ENCODE data around the gene KLKB1. TPM values are rescaled to one million over a fixed set of nuclear protein-coding genes. Genes with fewer than 3 reads are reported as not detected.

KLKB1 gene
- total RNA-seq, 1 experiment from 2014 or later, result 10.1 TPM

DNA sequence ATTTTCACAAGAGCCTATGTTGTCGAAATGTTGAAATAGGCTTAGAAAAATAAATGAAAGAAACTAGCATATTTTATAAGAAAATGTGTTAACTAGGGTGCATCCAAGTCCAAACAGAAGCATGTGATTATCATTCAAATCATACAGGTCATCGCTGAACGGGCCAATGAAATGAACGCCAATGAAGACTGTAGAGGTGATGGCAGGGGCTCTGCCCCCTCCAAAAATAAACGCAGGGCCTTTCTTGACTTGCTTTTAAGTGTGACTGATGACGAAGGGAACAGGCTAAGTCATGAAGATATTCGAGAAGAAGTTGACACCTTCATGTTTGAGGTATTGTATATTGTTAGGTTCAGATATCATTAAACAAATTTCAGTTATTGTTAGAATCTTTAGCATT lies 26.3 kb upstream of the KLKB1 start (continued):
- TF ChIP-seq, protein P1, sequence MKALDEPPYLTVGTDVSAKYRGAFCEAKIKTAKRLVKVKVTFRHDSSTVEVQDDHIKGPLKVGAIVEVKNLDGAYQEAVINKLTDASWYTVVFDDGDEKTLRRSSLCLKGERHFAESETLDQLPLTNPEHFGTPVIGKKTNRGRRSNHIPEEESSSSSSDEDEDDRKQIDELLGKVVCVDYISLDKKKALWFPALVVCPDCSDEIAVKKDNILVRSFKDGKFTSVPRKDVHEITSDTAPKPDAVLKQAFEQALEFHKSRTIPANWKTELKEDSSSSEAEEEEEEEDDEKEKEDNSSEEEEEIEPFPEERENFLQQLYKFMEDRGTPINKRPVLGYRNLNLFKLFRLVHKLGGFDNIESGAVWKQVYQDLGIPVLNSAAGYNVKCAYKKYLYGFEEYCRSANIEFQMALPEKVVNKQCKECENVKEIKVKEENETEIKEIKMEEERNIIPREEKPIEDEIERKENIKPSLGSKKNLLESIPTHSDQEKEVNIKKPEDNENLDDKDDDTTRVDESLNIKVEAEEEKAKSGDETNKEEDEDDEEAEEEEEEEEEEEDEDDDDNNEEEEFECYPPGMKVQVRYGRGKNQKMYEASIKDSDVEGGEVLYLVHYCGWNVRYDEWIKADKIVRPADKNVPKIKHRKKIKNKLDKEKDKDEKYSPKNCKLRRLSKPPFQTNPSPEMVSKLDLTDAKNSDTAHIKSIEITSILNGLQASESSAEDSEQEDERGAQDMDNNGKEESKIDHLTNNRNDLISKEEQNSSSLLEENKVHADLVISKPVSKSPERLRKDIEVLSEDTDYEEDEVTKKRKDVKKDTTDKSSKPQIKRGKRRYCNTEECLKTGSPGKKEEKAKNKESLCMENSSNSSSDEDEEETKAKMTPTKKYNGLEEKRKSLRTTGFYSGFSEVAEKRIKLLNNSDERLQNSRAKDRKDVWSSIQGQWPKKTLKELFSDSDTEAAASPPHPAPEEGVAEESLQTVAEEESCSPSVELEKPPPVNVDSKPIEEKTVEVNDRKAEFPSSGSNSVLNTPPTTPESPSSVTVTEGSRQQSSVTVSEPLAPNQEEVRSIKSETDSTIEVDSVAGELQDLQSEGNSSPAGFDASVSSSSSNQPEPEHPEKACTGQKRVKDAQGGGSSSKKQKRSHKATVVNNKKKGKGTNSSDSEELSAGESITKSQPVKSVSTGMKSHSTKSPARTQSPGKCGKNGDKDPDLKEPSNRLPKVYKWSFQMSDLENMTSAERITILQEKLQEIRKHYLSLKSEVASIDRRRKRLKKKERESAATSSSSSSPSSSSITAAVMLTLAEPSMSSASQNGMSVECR (CRISPR knock-in tag; IDR thresholded peaks at IDR 0.05; ENCODE audit: borderline replicate concordance), result no peak
- TF ChIP-seq GABPB1 (CRISPR knock-in tag; IDR thresholded peaks at IDR 0.05), result no peak
- TF ChIP-seq, protein P2, sequence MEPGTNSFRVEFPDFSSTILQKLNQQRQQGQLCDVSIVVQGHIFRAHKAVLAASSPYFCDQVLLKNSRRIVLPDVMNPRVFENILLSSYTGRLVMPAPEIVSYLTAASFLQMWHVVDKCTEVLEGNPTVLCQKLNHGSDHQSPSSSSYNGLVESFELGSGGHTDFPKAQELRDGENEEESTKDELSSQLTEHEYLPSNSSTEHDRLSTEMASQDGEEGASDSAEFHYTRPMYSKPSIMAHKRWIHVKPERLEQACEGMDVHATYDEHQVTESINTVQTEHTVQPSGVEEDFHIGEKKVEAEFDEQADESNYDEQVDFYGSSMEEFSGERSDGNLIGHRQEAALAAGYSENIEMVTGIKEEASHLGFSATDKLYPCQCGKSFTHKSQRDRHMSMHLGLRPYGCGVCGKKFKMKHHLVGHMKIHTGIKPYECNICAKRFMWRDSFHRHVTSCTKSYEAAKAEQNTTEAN (CRISPR knock-in tag; IDR thresholded peaks at IDR 0.05), result no peak
- TF ChIP-seq NFE2L1 (CRISPR knock-in tag; IDR thresholded peaks at IDR 0.05), result no peak
- TF ChIP-seq, protein P3, sequence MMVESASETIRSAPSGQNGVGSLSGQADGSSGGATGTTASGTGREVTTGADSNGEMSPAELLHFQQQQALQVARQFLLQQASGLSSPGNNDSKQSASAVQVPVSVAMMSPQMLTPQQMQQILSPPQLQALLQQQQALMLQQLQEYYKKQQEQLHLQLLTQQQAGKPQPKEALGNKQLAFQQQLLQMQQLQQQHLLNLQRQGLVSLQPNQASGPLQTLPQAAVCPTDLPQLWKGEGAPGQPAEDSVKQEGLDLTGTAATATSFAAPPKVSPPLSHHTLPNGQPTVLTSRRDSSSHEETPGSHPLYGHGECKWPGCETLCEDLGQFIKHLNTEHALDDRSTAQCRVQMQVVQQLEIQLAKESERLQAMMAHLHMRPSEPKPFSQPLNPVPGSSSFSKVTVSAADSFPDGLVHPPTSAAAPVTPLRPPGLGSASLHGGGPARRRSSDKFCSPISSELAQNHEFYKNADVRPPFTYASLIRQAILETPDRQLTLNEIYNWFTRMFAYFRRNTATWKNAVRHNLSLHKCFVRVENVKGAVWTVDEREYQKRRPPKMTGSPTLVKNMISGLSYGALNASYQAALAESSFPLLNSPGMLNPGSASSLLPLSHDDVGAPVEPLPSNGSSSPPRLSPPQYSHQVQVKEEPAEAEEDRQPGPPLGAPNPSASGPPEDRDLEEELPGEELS (CRISPR knock-in tag; IDR thresholded peaks at IDR 0.05), result no peak

DNA sequence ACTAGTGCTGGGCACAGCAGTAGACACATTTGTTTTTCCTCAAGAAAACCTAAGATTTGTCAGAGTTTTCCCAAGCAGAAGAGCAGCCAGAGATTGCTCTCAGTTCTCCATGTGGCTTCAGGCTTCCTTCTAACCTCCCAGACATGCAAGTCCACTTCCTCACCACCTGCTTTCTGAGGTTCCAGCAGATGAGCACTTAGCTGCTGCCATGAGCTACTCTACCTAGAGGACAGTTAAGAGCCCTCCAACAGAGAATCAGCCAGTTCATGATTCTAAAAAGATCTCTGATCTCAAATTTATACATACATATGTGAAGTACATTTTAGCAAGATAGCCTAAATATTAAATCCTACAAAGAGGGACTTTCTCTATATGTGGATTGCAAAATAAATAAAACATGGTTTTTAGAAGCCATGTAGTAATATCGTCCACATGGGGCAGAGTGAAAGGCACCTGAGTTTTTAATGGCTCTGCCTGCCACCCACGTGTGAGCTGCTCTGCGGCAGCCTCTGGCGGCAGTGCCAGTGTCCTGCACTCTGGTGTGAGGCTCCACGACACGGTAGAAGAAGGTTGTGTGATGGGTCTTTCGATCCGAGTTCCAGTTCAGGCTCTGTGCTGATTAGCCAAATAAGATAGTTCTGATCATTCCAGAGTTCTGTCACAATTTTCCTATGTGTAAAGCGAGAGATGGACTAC lies 25.6 kb upstream of the KLKB1 start:
- peak; percentile 53 for DNase-seq (ENCODE audit: low spot score)
- Mint-ChIP-seq H3K9me3 (peaks cover 11% of the 10 kb centered on the region), H3K4me1 (peaks cover 28% of the 10 kb centered on the region), H3K27me3 (ENCODE audit: low read depth) (no peaks in the 10 kb centered on the region), H3K36me3 (peaks cover 3% of the 10 kb centered on the region), H3K4me3 (no peak overlapping the region), H3K27ac (no peak overlapping the region)
- ATAC-seq, result peak; percentile 93
- ChIA-PET POLR2A (no interaction called here), CTCF (interaction anchor here (0.6 to 1.5 kb wide), 10 partner anchors 8 to 797 kb away, joined by 3 to 9 read pairs (median 4); partner anchors contain the start of genes CYP4V2, F11 and TLR3)
- TF ChIP-seq SMAD4 (CRISPR knock-in tag; IDR thresholded peaks at IDR 0.05) (no peak), NR1H2 (CRISPR knock-in tag; IDR thresholded peaks at IDR 0.05) (no peak), ZNF121 (CRISPR knock-in tag; IDR thresholded peaks at IDR 0.05) (no peak), TCF7 (CRISPR knock-in tag; IDR thresholded peaks at IDR 0.05; ENCODE audit: low read depth) (no peak), CREB1 (CRISPR knock-in tag; IDR thresholded peaks at IDR 0.05) (no peak), ATF1 (CRISPR knock-in tag; IDR thresholded peaks at IDR 0.05) (no peak), SOX15 (CRISPR knock-in tag; IDR thresholded peaks at IDR 0.05) (no peak), FOXJ3 (CRISPR knock-in tag; IDR thresholded peaks at IDR 0.05; ENCODE audit: borderline replicate concordance) (no peak), CBFB (CRISPR knock-in tag; IDR thresholded peaks at IDR 0.05; ENCODE audit: low read depth) (no peak), SP1 (CRISPR knock-in tag; conservative IDR thresholded peaks at IDR 0.05) (no peak), ZNF219 (CRISPR knock-in tag; IDR thresholded peaks at IDR 0.05; ENCODE audit: borderline replicate concordance) (no peak), NFE2L1 (CRISPR knock-in tag; IDR thresholded peaks at IDR 0.05) (no peak), NR3C1 (CRISPR knock-in tag; conservative IDR thresholded peaks at IDR 0.05; ENCODE audit: low read depth) (no peak)
- TF ChIP-seq, protein P4, sequence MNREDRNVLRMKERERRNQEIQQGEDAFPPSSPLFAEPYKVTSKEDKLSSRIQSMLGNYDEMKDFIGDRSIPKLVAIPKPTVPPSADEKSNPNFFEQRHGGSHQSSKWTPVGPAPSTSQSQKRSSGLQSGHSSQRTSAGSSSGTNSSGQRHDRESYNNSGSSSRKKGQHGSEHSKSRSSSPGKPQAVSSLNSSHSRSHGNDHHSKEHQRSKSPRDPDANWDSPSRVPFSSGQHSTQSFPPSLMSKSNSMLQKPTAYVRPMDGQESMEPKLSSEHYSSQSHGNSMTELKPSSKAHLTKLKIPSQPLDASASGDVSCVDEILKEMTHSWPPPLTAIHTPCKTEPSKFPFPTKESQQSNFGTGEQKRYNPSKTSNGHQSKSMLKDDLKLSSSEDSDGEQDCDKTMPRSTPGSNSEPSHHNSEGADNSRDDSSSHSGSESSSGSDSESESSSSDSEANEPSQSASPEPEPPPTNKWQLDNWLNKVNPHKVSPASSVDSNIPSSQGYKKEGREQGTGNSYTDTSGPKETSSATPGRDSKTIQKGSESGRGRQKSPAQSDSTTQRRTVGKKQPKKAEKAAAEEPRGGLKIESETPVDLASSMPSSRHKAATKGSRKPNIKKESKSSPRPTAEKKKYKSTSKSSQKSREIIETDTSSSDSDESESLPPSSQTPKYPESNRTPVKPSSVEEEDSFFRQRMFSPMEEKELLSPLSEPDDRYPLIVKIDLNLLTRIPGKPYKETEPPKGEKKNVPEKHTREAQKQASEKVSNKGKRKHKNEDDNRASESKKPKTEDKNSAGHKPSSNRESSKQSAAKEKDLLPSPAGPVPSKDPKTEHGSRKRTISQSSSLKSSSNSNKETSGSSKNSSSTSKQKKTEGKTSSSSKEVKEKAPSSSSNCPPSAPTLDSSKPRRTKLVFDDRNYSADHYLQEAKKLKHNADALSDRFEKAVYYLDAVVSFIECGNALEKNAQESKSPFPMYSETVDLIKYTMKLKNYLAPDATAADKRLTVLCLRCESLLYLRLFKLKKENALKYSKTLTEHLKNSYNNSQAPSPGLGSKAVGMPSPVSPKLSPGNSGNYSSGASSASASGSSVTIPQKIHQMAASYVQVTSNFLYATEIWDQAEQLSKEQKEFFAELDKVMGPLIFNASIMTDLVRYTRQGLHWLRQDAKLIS (CRISPR knock-in tag; IDR thresholded peaks at IDR 0.05; ENCODE audit: borderline replicate concordance), result no peak
- TF ChIP-seq, protein P5, sequence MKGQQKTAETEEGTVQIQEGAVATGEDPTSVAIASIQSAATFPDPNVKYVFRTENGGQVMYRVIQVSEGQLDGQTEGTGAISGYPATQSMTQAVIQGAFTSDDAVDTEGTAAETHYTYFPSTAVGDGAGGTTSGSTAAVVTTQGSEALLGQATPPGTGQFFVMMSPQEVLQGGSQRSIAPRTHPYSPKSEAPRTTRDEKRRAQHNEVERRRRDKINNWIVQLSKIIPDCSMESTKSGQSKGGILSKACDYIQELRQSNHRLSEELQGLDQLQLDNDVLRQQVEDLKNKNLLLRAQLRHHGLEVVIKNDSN (CRISPR knock-in tag; IDR thresholded peaks at IDR 0.05), result peak; percentile 38; the same call in 1 of the 2 replicates
- TF ChIP-seq, protein P6, sequence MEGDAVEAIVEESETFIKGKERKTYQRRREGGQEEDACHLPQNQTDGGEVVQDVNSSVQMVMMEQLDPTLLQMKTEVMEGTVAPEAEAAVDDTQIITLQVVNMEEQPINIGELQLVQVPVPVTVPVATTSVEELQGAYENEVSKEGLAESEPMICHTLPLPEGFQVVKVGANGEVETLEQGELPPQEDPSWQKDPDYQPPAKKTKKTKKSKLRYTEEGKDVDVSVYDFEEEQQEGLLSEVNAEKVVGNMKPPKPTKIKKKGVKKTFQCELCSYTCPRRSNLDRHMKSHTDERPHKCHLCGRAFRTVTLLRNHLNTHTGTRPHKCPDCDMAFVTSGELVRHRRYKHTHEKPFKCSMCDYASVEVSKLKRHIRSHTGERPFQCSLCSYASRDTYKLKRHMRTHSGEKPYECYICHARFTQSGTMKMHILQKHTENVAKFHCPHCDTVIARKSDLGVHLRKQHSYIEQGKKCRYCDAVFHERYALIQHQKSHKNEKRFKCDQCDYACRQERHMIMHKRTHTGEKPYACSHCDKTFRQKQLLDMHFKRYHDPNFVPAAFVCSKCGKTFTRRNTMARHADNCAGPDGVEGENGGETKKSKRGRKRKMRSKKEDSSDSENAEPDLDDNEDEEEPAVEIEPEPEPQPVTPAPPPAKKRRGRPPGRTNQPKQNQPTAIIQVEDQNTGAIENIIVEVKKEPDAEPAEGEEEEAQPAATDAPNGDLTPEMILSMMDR (IDR thresholded peaks at IDR 0.05), result peak; percentile 53
- TF ChIP-seq, protein P7, sequence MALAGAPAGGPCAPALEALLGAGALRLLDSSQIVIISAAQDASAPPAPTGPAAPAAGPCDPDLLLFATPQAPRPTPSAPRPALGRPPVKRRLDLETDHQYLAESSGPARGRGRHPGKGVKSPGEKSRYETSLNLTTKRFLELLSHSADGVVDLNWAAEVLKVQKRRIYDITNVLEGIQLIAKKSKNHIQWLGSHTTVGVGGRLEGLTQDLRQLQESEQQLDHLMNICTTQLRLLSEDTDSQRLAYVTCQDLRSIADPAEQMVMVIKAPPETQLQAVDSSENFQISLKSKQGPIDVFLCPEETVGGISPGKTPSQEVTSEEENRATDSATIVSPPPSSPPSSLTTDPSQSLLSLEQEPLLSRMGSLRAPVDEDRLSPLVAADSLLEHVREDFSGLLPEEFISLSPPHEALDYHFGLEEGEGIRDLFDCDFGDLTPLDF (CRISPR knock-in tag; IDR thresholded peaks at IDR 0.05), result no peak
